ENCODE measurements around the gene KIAA1958.
"Not testable (repeated sequence)": the region's sequence is repeated elsewhere in the genome, so short reads cannot be mapped to it uniquely, and the experiment has no call there.

The KIAA1958 gene

DNA sequence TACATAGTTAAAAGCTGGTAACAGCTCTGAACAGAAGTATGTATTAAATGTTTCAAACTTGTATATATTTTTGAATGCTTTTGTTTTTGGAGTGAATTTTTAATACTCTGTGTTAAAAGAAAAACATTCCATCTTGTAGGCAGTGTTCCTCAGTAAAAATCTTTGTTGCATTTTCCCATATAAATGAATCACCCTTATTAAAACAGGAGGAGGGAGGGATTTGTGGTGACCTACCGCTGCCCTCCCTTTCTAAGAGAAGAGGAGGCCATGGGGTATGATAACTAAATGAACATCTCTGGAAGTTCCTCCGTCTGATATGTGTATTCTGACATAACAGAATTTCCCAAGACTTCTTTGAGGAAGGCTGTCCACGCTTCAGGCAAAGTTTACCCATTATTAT lies 177.9 kb downstream of the KIAA1958 start:
- no peak overlapping the region for H3K4me3 ChIP-seq (ENCODE audit: low read length)
- TF ChIP-seq, protein P1, sequence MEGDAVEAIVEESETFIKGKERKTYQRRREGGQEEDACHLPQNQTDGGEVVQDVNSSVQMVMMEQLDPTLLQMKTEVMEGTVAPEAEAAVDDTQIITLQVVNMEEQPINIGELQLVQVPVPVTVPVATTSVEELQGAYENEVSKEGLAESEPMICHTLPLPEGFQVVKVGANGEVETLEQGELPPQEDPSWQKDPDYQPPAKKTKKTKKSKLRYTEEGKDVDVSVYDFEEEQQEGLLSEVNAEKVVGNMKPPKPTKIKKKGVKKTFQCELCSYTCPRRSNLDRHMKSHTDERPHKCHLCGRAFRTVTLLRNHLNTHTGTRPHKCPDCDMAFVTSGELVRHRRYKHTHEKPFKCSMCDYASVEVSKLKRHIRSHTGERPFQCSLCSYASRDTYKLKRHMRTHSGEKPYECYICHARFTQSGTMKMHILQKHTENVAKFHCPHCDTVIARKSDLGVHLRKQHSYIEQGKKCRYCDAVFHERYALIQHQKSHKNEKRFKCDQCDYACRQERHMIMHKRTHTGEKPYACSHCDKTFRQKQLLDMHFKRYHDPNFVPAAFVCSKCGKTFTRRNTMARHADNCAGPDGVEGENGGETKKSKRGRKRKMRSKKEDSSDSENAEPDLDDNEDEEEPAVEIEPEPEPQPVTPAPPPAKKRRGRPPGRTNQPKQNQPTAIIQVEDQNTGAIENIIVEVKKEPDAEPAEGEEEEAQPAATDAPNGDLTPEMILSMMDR (IDR thresholded peaks at IDR 0.05; ENCODE audit: insufficient read depth, low read depth, low read length, missing control alignments) = no peak
- DNase-seq (ENCODE audit: low read depth) = no peak

- TF ChIP-seq, protein P1 (IDR thresholded peaks at IDR 0.05; ENCODE audit: insufficient read depth, low read depth, low read length, missing control alignments) = peak; percentile 51
- no peak overlapping the region for H3K4me3 ChIP-seq (ENCODE audit: low read length)
- peak; percentile 36 for DNase-seq (ENCODE audit: low read depth)
Measured at GRCh38 chr9:112665347-112665746, 178.7 kb downstream of the KIAA1958 start.

DNA sequence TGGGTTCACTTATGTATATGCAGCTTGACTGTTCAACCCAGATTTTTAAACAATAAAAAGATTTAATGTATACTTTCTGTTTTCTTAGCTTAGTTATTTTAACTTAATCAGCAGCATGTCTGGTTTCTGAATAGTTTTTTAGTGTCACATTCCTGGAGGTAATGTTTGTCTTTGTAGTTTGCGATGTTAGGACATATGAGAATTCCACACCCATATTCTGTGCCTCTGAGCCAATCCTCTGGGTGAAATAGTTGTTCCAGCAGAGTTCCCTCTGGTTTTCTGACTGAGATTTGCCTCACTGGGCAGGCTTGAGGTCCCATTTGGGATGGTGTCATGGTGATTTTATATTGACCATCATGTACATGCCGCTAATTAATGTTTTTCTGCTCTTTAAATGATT lies 182.7 kb downstream of the KIAA1958 start:
- DNase-seq (ENCODE audit: low read depth) = no peak
- TF ChIP-seq, protein P1 (IDR thresholded peaks at IDR 0.05; ENCODE audit: insufficient read depth, low read depth, low read length, missing control alignments) = no peak
- H3K4me3 ChIP-seq (ENCODE audit: low read length) = no peak overlapping the region

DNA sequence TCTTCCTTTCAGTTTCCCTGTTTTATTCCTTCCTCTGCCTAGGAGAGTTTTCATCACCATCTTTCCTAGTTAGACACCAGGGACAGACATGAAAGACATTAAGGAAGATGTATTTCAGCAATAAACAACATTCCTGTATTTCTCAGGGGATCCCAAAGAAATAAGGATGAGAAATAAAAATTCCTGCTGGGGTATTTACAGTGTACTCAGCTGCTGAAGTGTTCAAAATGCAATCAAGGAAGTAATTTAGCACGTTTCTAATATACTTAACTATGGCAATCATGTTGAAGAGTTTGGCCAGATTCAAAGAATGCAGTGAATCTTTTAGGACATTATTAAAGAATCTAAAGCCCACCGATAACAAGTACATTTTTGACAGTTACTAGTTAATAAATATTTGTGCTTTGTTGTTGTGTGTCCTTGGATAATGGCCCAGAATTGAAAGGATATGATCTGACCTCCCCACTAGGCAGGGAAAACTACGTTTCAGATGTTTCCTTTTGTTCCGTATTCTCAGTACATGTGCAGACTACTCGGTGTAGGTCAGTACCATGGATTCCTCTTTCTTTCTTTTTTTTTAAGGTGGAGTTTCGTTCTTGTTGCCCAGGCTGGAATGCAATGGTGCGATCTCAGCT lies 184.5 kb downstream of the KIAA1958 start:
- no peak for DNase-seq (ENCODE audit: low read depth)
- TF ChIP-seq, protein P1 (IDR thresholded peaks at IDR 0.05; ENCODE audit: insufficient read depth, low read depth, low read length, missing control alignments) = no peak
- no peak overlapping the region for H3K4me3 ChIP-seq (ENCODE audit: low read length)

DNA sequence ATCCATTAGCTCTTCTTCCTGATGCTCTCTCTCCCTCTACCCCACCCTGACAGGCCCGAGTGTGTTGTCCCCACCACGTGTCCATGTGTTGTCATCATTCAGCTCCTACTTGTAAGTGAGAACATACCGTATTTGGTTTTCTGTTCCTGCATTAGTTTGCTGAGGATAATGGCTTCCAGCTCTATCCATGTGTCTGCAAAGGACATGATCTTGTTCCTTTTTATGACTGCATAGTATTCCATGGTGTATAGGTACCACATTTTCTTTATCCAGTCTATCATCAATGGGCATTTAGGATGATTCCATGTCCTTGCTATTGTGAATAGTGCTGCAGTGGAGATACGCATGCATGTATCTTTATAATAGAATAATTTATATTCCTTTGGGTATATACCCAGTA lies 186.6 kb downstream of the KIAA1958 start:
- not testable (repeated sequence) for DNase-seq (ENCODE audit: low read depth); H3K4me3 ChIP-seq (ENCODE audit: low read length)

DNA sequence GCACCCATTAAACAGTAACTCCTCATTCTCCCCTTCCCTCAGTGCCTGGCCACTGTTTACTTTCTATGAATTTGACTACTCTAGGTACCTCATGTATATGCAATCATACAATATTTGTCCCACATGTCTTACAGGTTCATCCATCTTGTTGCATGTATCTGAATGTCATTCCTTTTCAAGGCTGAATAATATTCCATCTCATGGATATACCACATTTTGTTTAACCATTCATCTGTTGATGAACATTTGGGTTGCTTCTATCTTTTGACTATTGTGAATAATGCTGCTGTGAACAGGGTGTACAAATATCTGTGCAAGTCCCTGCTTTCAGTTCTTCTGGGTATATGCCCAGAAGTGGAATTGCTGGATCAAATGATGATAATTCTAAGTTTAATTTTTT lies 190.4 kb downstream of the KIAA1958 start:
- no peak overlapping the region for H3K4me3 ChIP-seq (ENCODE audit: low read length)
- DNase-seq (ENCODE audit: low read depth) = no peak
- TF ChIP-seq, protein P1 (IDR thresholded peaks at IDR 0.05; ENCODE audit: insufficient read depth, low read depth, low read length, missing control alignments) = no peak

DNA sequence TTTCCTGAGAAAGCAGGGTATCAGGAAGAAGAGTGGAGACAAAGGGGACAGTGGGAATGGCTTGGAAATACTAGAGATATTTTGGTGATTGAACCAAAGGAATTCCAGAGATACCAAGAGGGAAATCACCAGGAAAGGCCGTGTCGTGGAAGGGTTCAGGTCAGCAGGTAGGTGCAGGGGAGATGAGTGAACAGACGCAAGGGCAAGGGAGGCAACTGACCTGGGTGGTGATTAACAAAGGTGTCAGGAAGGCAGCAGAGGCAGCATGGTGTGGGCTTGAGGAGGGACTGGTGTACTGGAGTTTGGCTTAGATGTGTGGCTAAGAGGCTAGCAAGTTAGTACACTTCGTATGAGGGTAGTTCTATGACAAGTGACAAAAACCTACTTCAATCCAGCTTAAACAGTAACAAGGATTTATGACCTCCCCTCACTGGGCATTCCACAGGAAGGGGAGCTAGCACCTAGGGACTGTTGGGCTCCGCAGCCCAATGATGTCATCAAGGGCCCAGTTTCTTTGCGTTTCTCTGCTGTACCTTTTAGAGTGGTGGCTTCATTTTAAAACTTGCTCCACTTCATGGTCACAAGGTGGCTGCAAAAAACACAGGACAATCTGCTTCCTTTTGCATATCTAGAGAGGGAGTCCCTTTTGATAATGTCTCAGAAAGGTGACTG lies 194.2 kb downstream of the KIAA1958 start:
- no peak for DNase-seq (ENCODE audit: low read depth)
- H3K4me3 ChIP-seq (ENCODE audit: low read length) = no peak overlapping the region
- TF ChIP-seq, protein P1 (IDR thresholded peaks at IDR 0.05; ENCODE audit: insufficient read depth, low read depth, low read length, missing control alignments) = no peak

Data from epithelial cell of esophagus (primary cell).